Vagina (tissue), 2 donors: Measurements from ENCODE around the gene CYB561. TPM values are rescaled to one million over a fixed set of nuclear protein-coding genes. Genes with fewer than 3 reads are reported as not detected.

Source experiments
- DNase-seq, 2 donors: peaks; one replicate each; pipeline ENCODE4 v3.0.0-alpha.2; 2017; ENCODE audit errors: extremely low spot score in 2 of 2
- H3K27ac ChIP-seq: fragments of 200-600 bp; sonication (generic); one replicate; pipeline ENCODE4 v1.5.1; 2019
- H3K27me3 ChIP-seq: fragments of 200-600 bp; sonication (generic); one replicate; pipeline ENCODE4 v1.5.1; 2019
- H3K36me3 ChIP-seq, 2 donors: fragments of 200-600 bp; sonication (generic); one replicate each; pipeline ENCODE4 v1.5.1; 2017 to 2019
- H3K4me1 ChIP-seq: fragments of 200-600 bp; sonication (generic); one replicate; pipeline ENCODE4 v1.5.1; 2019
- H3K4me3 ChIP-seq, 2 donors: fragments of 200-600 bp; sonication (generic); 1 replicate in 1 of 2; 2 replicates in 1 of 2; pipeline ENCODE4 v1.5.1; 2016 to 2019
- H3K9me3 ChIP-seq: fragments of 200-600 bp; sonication (generic); one replicate; pipeline ENCODE4 v1.5.1; 2019
- CTCF ChIP-seq, 3 experiments: fragments of 450-650 bp in 2 of 3; fragments of 200-600 bp in 1 of 3; sonication (generic) in 1 of 3; IDR thresholded peaks; one replicate each; pipeline ENCODE4 v1.5.1; 2017 to 2019; ENCODE audit warnings: antibody characterized with exemption in 3 of 3, mild to moderate bottlenecking in 2 of 3, moderate library complexity in 2 of 3
- POLR2A ChIP-seq, 2 donors: fragments of 450-650 bp; IDR thresholded peaks; one replicate each; pipeline ENCODE4 v1.6.1; 2017; ENCODE audit warnings: antibody characterized with exemption in 2 of 2, mild to moderate bottlenecking in 2 of 2, moderate library complexity in 2 of 2
- POLR2AphosphoS5 ChIP-seq, 2 donors: sonication (generic); formaldehyde crosslinking; IDR thresholded peaks; one replicate each; pipeline ENCODE4 v1.9.0; 2017; ENCODE audit warnings: antibody characterized with exemption in 2 of 2, mild to moderate bottlenecking in 2 of 2, low read depth in 1 of 2; ENCODE audit not compliant: insufficient read depth in 1 of 2
- intact Hi-C: fragments of 100-400 bp; cut with DNase I; formaldehyde crosslinking; loops from one replicate; pipeline ENCODE4 v1.15.1; 2023
- total RNA-seq: library from RNA; depleted of rRNA; stranded (reverse); fragments of >200 nt; gene quantifications from one replicate; pipeline ENCODE4 v1.2.3, GENCODE V29; 2016

CYB561 gene
- total RNA-seq, 1 donor from 2014 or later, result 46.2 TPM

DNA sequence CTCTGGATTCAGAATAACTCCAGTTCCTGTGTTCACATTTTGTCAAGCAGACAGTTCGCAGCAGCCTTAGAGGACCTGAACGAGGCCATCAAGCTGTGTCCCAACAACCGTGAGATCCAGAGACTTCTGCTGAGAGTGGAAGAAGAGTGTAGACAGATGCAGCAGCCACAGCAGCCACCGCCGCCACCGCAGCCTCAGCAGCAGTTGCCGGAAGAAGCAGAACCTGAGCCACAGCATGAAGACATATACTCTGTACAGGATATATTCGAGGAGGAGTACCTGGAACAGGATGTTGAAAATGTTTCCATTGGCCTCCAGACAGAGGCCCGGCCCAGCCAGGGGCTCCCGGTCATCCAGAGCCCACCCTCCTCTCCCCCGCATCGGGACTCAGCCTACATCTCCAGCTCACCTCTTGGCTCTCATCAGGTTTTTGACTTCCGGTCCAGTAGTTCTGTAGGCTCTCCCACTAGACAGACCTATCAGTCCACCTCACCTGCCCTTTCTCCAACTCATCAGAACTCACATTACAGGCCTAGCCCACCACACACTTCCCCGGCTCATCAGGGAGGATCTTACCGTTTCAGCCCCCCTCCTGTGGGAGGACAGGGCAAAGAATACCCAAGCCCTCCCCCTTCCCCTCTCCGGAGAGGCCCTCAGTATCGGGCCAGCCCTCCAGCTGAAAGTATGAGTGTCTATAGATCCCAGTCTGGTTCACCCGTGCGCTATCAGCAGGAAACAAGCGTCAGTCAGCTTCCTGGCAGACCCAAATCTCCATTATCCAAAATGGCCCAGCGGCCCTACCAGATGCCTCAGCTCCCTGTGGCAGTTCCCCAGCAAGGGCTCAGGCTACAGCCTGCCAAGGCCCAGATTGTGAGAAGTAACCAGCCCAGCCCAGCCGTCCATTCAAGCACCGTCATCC, 25.9 kb downstream of the CYB561 start:
- no peak for TF ChIP-seq POLR2A (IDR thresholded peaks at IDR 0.05)
- no peak for TF ChIP-seq CTCF (IDR thresholded peaks at IDR 0.05)
- no peak for TF ChIP-seq POLR2AphosphoS5 (IDR thresholded peaks at IDR 0.05; ENCODE audit: insufficient read depth in 1 of 2, low read depth in 1 of 2)
- H3K9me3 ChIP-seq, result no peaks in the 10 kb centered on the region
- no peak overlapping the region for H3K27ac ChIP-seq
- intact Hi-C loops, result no loop called here
- no peak overlapping the region for H3K4me3 ChIP-seq
- peaks cover 0 to 15% of the 10 kb centered on the region in 2 donors for H3K36me3 ChIP-seq
- no peaks in the 10 kb centered on the region for H3K4me1 ChIP-seq
- no peak for DNase-seq
- no peaks in the 10 kb centered on the region for H3K27me3 ChIP-seq

GRCh38 chr17:63419398-63419797, 26.7 kb downstream of the CYB561 start:
- intact Hi-C loops, result no loop called here
- no peak overlapping the region for H3K4me3 ChIP-seq
- H3K27me3 ChIP-seq, result no peaks in the 10 kb centered on the region
- no peak for DNase-seq
- no peaks in the 10 kb centered on the region for H3K9me3 ChIP-seq
- H3K27ac ChIP-seq, result no peak overlapping the region
- no peaks in the 10 kb centered on the region for H3K4me1 ChIP-seq
- peaks cover 0 to 15% of the 10 kb centered on the region in 2 donors for H3K36me3 ChIP-seq
- TF ChIP-seq POLR2AphosphoS5 (IDR thresholded peaks at IDR 0.05; ENCODE audit: insufficient read depth in 1 of 2, low read depth in 1 of 2) (no peak), POLR2A (IDR thresholded peaks at IDR 0.05) (no peak), CTCF (IDR thresholded peaks at IDR 0.05) (no peak)

- Histone ChIP-seq H3K4me3 (no peak overlapping the region), H3K9me3 (no peaks in the 10 kb centered on the region), H3K27ac (no peak overlapping the region), H3K36me3 (peaks cover 0 to 23% of the 10 kb centered on the region in 2 donors), H3K27me3 (no peaks in the 10 kb centered on the region), H3K4me1 (no peaks in the 10 kb centered on the region)
- intact Hi-C loops, result no loop called here
- no peak for TF ChIP-seq POLR2A (IDR thresholded peaks at IDR 0.05)
- no peak for TF ChIP-seq POLR2AphosphoS5 (IDR thresholded peaks at IDR 0.05; ENCODE audit: insufficient read depth in 1 of 2, low read depth in 1 of 2)
- no peak for TF ChIP-seq CTCF (IDR thresholded peaks at IDR 0.05)
- DNase-seq, result no peak
These were observed 27.6 kb downstream of the CYB561 start for GRCh38 chr17:63418540-63418939.

GRCh38 chr17:63414222-63414621, 31.9 kb downstream of the CYB561 start:
- intact Hi-C loops, result no loop called here

More at GRCh38 chr17:63414222-63414621, 31.9 kb downstream of the CYB561 start:
- peaks cover 0 to 27% of the 10 kb centered on the region in 2 donors for H3K36me3 ChIP-seq
- no peak overlapping the region for H3K4me3 ChIP-seq
- H3K27me3 ChIP-seq, result no peaks in the 10 kb centered on the region
- TF ChIP-seq CTCF (IDR thresholded peaks at IDR 0.05) (no peak), POLR2AphosphoS5 (IDR thresholded peaks at IDR 0.05; ENCODE audit: insufficient read depth in 1 of 2, low read depth in 1 of 2) (no peak), POLR2A (IDR thresholded peaks at IDR 0.05) (no peak)
- H3K9me3 ChIP-seq, result no peaks in the 10 kb centered on the region
- DNase-seq, result no peak
- no peaks in the 10 kb centered on the region for H3K4me1 ChIP-seq
- H3K27ac ChIP-seq, result no peak overlapping the region
